ENCODE measurements around the gene PAN2. TPM values are rescaled to one million over a fixed set of nuclear protein-coding genes. Genes with fewer than 3 reads are reported as not detected.

PAN2 gene
- total RNA-seq, 1 donor from 2014 or later: 69.6 TPM

GRCh38 chr12:56311003-56311402, 22.8 kb downstream of the PAN2 start:
- Mint-ChIP-seq H3K27ac (ENCODE audit: unreplicated experiment) (no peak overlapping the region), H3K4me3 (no peak overlapping the region), H3K27me3 (ENCODE audit: low read depth) (peaks cover 3% of the 10 kb centered on the region), H3K4me1 (peaks cover 17% of the 10 kb centered on the region), H3K36me3 (ENCODE audit: low read depth) (peaks cover 8% of the 10 kb centered on the region), H3K9me3 (no peaks in the 10 kb centered on the region)
- no peak for TF ChIP-seq CTCF (conservative IDR thresholded peaks at IDR 0.05)
- no peak for DNase-seq (ENCODE audit: low read depth, low spot score)

GRCh38 chr12:56308714-56309113, 25.1 kb downstream of the PAN2 start:
- Mint-ChIP-seq H3K27ac (ENCODE audit: unreplicated experiment) (no peak overlapping the region), H3K36me3 (ENCODE audit: low read depth) (peaks cover 10% of the 10 kb centered on the region)

GRCh38 chr12:56307221-56307965, 26.4 kb downstream of the PAN2 start:
- TF ChIP-seq CTCF (conservative IDR thresholded peaks at IDR 0.05): no peak
- Mint-ChIP-seq H3K27ac (ENCODE audit: unreplicated experiment) (no peak overlapping the region), H3K36me3 (ENCODE audit: low read depth) (peaks cover 10% of the 10 kb centered on the region), H3K27me3 (ENCODE audit: low read depth) (no peaks in the 10 kb centered on the region), H3K4me1 (peaks cover under 1% of the 10 kb centered on the region), H3K4me3 (no peak overlapping the region), H3K9me3 (no peaks in the 10 kb centered on the region)
- no peak for DNase-seq (ENCODE audit: low read depth, low spot score)

More at GRCh38 chr12:56308714-56309113, 25.1 kb downstream of the PAN2 start:
- no peaks in the 10 kb centered on the region for H3K9me3 Mint-ChIP-seq
- no peak for TF ChIP-seq CTCF (conservative IDR thresholded peaks at IDR 0.05)
- peak overlapping the region; percentile 23 for H3K4me3 Mint-ChIP-seq
- H3K4me1 Mint-ChIP-seq: no peaks in the 10 kb centered on the region
- DNase-seq (ENCODE audit: low read depth, low spot score): no peak
- no peaks in the 10 kb centered on the region for H3K27me3 Mint-ChIP-seq (ENCODE audit: low read depth)

- no peak for DNase-seq (ENCODE audit: low read depth, low spot score)
- Mint-ChIP-seq H3K27me3 (ENCODE audit: low read depth) (no peaks in the 10 kb centered on the region), H3K27ac (ENCODE audit: unreplicated experiment) (no peak overlapping the region), H3K9me3 (no peaks in the 10 kb centered on the region), H3K4me1 (peaks cover 16% of the 10 kb centered on the region), H3K36me3 (ENCODE audit: low read depth) (peaks cover 9% of the 10 kb centered on the region), H3K4me3 (no peak overlapping the region)
- TF ChIP-seq CTCF (conservative IDR thresholded peaks at IDR 0.05): no peak
These were observed 28.8 kb downstream of the PAN2 start for GRCh38 chr12:56304872-56305590.

GRCh38 chr12:56304276-56304675, 29.5 kb downstream of the PAN2 start:
- H3K4me3 Mint-ChIP-seq: no peak overlapping the region
- peaks cover 18% of the 10 kb centered on the region for H3K4me1 Mint-ChIP-seq
- no peak overlapping the region for H3K27ac Mint-ChIP-seq (ENCODE audit: unreplicated experiment)
- TF ChIP-seq CTCF (conservative IDR thresholded peaks at IDR 0.05): no peak
- H3K27me3 Mint-ChIP-seq (ENCODE audit: low read depth): no peaks in the 10 kb centered on the region
- peaks cover 5% of the 10 kb centered on the region for H3K36me3 Mint-ChIP-seq (ENCODE audit: low read depth)
- DNase-seq (ENCODE audit: low read depth, low spot score): no peak
- no peaks in the 10 kb centered on the region for H3K9me3 Mint-ChIP-seq

Data from neural crest cell (in vitro differentiated cells).